NCI-H1694 treated with DMSO at 0.1 percent for 48 hours (cell line): ENCODE data around the gene ADAMTS6.

Source experiments
- DNase-seq: peaks from one replicate; lab custom pipeline; 2025; lab: John Stamatoyannopoulos, UW

The ADAMTS6 gene

DNA sequence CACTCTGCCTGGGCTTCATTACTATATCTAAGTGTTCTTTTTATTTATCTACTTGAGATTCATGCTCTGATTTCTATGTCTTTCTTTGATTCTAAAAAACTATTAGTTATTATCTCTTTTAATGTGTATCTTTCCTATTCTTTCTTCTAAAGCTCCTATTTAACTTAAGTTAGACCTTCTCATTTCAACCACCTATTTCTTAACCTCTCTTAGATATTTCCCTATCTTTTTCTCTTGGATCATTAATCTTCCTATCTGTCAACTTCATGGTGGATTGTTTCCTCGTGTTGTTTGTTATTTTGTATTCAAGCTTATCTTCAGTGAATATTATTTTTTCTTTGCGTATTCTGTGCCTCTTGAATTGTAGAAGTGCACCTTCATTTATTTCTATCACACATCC lies 202.1 kb downstream of the ADAMTS6 start:
- no peak for DNase-seq

DNA sequence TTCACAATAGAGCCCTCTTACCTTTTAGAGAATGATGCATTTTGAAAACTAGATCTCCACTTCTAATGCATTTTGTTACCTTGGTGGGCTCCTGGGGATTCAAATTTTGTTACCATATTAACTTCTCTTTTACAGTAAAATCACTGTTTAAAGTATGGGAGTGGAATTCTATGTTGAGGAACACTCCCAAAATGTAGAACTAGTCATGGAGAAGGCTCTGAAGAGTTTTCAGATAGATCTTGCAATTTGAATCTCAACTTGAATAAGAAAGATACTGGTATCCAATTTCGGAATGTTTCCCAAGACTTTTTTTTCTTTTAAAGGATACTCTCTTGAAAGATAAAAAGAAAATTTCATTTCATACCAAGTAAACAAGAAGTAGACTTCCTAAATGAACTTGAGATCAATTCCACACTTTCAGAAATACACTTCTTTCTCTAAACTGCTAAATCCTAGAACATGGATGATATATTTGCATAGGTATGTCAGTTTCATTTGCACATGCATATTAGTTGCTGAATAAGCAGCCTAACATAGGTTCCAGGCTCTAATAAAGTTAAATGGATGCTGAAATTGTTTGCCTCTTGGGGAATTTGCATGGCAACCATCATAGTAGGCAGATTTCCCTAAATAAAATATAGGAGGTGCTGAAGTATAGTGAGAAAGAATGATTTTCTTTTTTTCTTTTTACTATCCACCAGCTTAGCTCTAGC lies 205.4 kb downstream of the ADAMTS6 start:
- no peak for DNase-seq

- no peak for DNase-seq
Observed at GRCh38 chr5:65271906-65272305, 209.8 kb downstream of the ADAMTS6 start.

GRCh38 chr5:65268525-65268924 lies 213.2 kb downstream of the ADAMTS6 start:
- DNase-seq: no peak

DNA sequence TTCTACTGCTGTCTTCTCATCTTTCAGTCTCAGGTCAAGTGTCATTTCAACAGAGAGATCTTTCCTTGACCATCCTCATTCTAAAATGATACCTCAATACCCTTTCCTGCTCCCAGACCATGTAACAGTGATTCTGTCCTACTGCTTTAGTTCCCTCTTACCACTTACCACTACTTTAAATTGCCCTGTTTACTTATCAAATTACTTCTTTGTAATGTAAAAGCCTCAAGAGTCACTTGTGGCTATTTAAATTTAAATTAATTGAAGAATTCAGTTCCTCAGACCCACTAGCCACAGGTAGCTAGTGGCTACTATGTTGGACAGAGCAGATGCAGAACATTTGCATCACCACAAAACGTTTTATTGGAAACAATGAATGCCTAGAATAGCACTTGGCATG lies 217.3 kb downstream of the ADAMTS6 start:
- DNase-seq: no peak

DNA sequence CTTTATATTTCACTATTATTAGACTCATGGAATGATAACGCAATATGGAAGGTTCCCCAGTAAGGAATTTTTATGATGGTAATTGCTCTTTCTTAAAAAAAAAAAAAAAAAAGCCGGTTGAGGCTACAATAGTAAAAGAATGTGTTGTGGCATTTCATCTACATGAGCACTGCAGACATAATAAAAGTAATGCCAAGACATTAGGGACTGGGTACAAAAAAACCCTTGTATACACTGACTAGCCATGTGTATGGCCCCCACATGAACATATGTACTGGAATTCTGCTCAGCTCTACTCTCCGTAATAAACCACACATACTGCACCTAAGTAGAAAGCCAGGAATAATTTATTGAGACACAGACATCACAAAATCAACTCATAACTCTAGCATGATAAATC lies 218.4 kb downstream of the ADAMTS6 start:
- DNase-seq: no peak

- DNase-seq: no peak
Observed at GRCh38 chr5:65262649-65263059, 219.1 kb downstream of the ADAMTS6 start.

GRCh38 chr5:65262096-65262495 lies 219.6 kb downstream of the ADAMTS6 start:
- DNase-seq: no peak

- no peak for DNase-seq
Observed at GRCh38 chr5:65261499-65261898, 220.2 kb downstream of the ADAMTS6 start.

DNA sequence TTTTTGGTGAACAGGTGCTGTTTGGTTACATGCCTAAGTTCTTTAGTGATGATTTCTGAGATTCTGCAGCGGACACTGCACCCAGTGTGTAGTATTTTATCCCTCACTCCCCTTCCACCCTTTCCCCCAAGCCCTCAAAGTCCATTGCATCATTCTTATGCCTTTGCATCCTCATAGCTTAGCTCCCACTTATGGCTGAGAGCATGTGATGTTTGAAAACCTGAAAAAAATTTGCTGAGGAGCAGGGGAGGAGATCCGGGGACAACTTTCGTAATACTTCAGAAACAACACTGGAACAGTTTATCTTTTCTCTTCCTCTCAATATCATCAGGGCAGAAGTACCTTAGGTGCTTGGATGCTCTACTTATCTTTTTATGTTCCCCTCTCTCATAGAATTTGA lies 226.4 kb downstream of the ADAMTS6 start:
- no peak for DNase-seq

GRCh38 chr5:65252977-65253376 lies 228.7 kb downstream of the ADAMTS6 start:
- no peak for DNase-seq

DNA sequence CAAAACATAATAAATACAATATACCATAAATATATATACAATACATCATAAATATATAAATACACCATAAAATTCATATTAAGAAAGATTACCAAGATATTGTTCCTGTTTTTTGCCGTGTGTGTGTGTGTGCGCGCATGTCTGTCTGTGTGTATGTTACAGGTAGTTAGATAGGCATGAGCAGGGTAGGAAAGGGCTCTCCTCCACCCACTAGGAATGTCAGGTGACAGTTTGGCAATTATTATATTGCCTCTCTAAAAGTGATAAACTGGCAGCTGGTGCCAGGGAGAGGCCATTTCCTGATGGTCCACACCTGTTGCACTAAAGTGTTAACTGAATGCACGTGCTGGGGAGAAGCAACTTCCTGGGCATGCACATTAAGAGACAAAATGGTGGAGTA lies 232.8 kb downstream of the ADAMTS6 start:
- no peak for DNase-seq

DNA sequence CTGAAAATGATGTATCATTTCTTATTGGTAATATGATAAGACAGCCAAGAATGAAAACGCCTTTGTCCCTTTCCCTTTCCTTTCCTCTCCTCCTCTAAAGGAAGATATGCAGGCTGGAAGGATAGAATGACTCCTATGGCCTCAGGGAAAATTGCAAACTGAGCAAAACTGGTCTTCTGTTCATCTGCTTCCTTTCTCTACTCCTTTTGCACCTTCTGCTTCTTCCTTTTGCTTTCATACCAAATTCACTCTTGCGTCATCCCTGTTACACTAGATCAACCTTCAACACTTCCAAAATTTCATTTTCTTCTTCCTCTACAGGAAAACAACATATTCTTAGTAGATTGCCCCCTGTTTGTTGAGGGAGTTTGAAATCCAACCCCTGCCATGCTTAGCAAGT lies 234.1 kb downstream of the ADAMTS6 start:
- no peak for DNase-seq

DNA sequence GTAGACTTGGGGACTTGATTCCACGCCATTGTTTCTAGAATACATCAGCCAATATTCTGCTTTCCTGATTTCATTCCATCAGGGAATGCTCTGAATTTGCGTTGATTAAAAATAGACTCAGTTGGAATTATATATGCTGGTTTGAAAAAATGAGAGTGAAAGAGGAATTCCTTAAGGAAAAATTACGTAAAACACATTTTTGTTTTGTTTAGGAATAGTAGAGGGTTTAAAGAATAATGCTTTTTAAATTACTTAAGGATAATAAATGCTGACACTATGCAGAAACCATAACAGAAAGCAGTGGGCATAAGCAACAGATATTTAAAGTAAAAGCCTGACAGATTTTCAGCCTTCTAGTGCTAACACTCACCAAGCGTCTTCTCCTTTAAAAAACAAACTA lies 235.0 kb downstream of the ADAMTS6 start:
- no peak for DNase-seq

DNA sequence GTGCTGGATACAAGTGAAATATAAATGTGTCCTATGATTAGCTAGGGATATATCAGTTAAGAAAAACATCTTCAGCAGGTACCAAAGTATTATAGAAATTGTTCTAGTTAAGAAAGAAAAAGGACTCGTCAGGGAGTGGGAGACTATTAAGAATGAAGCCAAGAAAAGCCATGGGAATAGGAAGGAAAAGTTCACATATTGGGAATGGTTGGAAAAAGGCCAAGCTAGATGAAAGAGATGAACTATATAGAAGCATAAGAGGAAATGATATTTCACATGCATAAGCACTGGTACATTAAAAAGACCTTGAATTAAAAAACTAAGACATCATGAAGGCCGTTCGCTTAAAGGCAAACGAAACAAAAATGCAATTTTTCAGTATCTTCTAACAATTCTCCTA lies 237.7 kb downstream of the ADAMTS6 start:
- no peak for DNase-seq

- no peak for DNase-seq
Observed at GRCh38 chr5:65243161-65243560, 238.6 kb downstream of the ADAMTS6 start.

DNA sequence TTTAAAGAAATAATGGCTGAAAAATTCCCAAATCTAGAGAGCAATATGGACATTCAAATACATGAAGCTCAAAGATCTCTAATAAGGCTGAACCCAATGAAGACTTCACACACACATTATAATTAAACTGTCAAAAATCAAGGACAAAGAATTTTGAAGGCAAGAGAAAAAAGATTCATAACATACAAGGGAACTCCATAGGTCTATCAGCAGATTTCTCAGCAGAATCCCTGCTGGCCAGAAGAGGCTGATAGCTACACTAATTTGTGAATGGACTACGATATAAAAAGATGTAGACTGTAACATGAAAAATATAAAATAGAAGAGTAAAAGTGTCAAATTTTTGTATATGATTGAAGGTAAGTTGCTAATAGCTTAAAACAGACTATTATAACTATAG lies 251.9 kb downstream of the ADAMTS6 start:
- no peak for DNase-seq

GRCh38 chr5:65213921-65214525 lies 267.7 kb downstream of the ADAMTS6 start:
- no peak for DNase-seq

- no peak for DNase-seq
Observed at GRCh38 chr5:65209341-65209740, 272.4 kb downstream of the ADAMTS6 start.

DNA sequence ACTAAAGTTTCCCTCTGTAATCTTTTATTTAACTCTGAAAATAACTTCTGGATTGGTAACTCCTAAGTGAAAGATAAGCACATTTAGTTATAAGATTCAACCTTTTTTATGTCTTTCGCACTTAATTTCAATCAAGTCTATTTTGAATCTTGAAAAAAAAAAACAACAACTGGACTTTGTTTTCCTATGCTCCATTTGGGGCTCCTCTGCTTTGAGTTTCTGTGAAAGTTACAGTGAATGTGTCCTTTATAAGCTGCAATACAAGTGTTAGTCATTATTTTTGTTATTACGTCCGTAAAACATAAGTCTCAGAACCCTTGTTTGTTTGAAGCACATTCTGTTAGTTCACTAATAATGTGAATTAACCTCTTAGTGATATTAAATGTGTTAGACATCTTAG lies 276.8 kb downstream of the ADAMTS6 start:
- DNase-seq: no peak

GRCh38 chr5:65203746-65204145 lies 278.0 kb downstream of the ADAMTS6 start:
- DNase-seq: no peak

GRCh38 chr5:65199993-65200675 lies 281.6 kb downstream of the ADAMTS6 start:
- no peak for DNase-seq

GRCh38 chr5:65198456-65199120 lies 283.1 kb downstream of the ADAMTS6 start:
- DNase-seq: no peak
